Transverse colon (tissue), 4 donors: ENCODE results near the gene PTPRN2.

ENCODE experiments used
- CTCF ChIP-seq, 5 experiments: fragments of 200-600 bp in 3 of 5; fragments of 450-650 bp in 2 of 5; sonication (generic) in 3 of 5; IDR thresholded peaks; 1 replicate in 2 of 5; 2 replicates in 3 of 5; pipeline ENCODE4 v1.5.1; 2016 to 2017; ENCODE audit warnings: antibody characterized with exemption in 5 of 5, inconsistent platforms in 3 of 5, mild to moderate bottlenecking in 2 of 5, moderate library complexity in 1 of 5
- EP300 ChIP-seq: sonication (generic); formaldehyde crosslinking; IDR thresholded peaks from one replicate; pipeline ENCODE4 v1.6.1; 2017; ENCODE audit warnings: antibody characterized with exemption, low read depth
- POLR2A ChIP-seq: fragments of 450-650 bp; IDR thresholded peaks from one replicate; pipeline ENCODE4 v1.6.1; 2016; ENCODE audit warnings: antibody characterized with exemption, mild to moderate bottlenecking, moderate library complexity
- POLR2AphosphoS5 ChIP-seq, 3 donors: sonication (generic); formaldehyde crosslinking; IDR thresholded peaks; one replicate each; pipeline ENCODE4 v1.6.1; 2016; ENCODE audit warnings: antibody characterized with exemption in 3 of 3

GRCh38 chr7:158631574-158632195, 44.1 kb upstream of the PTPRN2 start:
- TF ChIP-seq CTCF (IDR thresholded peaks at IDR 0.05) (no peak), EP300 (no peak), POLR2AphosphoS5 (IDR thresholded peaks at IDR 0.05) (no peak), POLR2A (no peak)
